ENCODE measurements around the gene PPIF.

The PPIF gene

GRCh38 chr10:79404690-79405131, 57.4 kb downstream of the PPIF start:
- no peak for DNase-seq
